Breast epithelium (tissue), 3 donors: ENCODE data around the gene ARMH1.

Experiments
- POLR2A ChIP-seq: fragments of 450-650 bp; IDR thresholded peaks from one replicate; pipeline ENCODE4 v1.6.1; 2016; ENCODE audit warnings: antibody characterized with exemption, mild to moderate bottlenecking, moderate library complexity
- TF ChIP-seq, protein P1 (sequence below), 3 donors: fragments of 450-650 bp; IDR thresholded peaks; one replicate each; pipeline ENCODE4 v1.5.1; 2016 to 2017; ENCODE audit warnings: antibody characterized with exemption in 3 of 3, mild to moderate bottlenecking in 3 of 3, moderate library complexity in 3 of 3

DNA sequence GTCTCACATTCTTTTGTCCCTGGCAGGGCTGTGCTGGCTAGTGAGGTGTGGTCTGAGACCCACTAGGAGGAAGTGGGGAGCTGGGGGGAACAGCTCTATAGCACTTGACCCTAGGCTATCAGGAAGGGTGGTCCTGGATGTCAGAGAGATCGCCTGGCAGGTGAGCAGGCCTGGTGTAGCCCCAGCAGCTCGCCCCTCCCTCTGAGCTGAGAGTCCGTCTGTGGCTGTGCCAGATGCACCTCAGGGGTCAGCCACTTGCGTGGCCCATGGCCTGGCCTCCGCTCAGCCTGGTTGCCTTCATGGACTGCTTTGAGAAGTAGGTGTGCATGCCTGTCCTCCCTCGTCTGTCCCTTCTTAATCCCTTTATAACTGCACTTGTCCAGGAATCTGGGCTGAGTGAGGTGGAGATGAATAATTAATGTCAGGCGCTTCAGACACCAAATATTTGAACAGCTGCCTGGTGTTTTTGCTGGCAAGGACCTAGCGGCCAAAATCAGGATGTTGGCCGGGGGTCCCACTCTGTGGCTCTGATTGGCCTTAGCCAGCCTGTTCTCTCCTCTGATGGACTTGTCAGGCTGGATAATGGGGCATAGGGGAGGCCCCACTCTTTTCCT, 30.7 kb upstream of the ARMH1 start:
- TF ChIP-seq, protein P1, sequence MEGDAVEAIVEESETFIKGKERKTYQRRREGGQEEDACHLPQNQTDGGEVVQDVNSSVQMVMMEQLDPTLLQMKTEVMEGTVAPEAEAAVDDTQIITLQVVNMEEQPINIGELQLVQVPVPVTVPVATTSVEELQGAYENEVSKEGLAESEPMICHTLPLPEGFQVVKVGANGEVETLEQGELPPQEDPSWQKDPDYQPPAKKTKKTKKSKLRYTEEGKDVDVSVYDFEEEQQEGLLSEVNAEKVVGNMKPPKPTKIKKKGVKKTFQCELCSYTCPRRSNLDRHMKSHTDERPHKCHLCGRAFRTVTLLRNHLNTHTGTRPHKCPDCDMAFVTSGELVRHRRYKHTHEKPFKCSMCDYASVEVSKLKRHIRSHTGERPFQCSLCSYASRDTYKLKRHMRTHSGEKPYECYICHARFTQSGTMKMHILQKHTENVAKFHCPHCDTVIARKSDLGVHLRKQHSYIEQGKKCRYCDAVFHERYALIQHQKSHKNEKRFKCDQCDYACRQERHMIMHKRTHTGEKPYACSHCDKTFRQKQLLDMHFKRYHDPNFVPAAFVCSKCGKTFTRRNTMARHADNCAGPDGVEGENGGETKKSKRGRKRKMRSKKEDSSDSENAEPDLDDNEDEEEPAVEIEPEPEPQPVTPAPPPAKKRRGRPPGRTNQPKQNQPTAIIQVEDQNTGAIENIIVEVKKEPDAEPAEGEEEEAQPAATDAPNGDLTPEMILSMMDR (IDR thresholded peaks at IDR 0.05), result no peak
- no peak for TF ChIP-seq POLR2A
